GM19025 (cell line): Measurements from ENCODE around the gene TCF7.

ENCODE experiments used
- ATAC-seq: cut with Tn5 transposase; IDR thresholded peaks from one replicate; pipeline ENCODE4 v1.9.1; 2021; ENCODE audit warnings: mild to moderate bottlenecking, low read depth, moderate library complexity; ENCODE audit not compliant: unreplicated experiment

The TCF7 gene

GRCh38 chr5:134113902-134114875, at the start of gene TCF7:
TCF7 (plus strand) TSS chr5:134114681; CDS start chr5:134114907, 226 bp downstream.
- ATAC-seq = peak; percentile 86

GRCh38 chr5:134069553-134069952, 44.9 kb upstream of the TCF7 start:
- no peak for ATAC-seq

- ATAC-seq = no peak
These were observed 43.5 kb upstream of the TCF7 start for GRCh38 chr5:134070725-134071613.

- ATAC-seq = no peak
These were observed 42.8 kb upstream of the TCF7 start for GRCh38 chr5:134071614-134072207.

DNA sequence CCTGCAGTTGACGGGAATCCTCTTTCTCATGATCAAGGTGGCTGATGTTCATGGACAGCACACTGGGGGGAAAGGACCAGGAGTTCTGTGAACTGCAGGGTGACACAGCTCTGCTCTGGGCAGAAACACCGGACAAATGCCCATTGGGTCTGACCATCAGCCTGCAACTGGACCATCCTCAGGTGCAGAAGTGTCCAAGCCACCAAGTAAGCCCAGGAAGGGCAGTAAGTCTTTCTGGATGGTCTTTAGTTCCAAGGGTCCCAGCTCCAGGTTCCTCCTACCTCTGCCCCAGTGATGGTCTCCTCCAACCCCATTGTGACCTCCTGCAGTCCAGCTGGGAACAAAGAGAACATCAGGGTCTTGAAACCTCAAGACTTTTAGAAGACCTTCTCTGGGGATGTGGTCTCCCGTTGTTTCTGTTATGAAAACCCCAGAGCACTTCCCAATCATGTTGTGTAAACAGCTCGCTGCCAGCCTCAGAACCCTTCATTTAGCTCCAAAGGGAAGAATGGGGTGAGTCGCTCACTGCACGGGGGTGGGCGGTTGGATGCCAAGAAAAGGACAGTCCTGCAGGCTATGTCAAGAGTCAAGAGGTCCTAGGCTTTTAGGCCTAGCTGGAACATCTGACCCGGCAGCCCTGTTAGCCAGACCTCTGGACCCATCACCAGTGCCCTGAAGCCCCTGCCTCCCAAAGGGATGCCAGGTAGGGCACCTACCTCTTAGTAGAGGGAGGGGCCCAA, 41.8 kb upstream of the TCF7 start:
- no peak for ATAC-seq

DNA sequence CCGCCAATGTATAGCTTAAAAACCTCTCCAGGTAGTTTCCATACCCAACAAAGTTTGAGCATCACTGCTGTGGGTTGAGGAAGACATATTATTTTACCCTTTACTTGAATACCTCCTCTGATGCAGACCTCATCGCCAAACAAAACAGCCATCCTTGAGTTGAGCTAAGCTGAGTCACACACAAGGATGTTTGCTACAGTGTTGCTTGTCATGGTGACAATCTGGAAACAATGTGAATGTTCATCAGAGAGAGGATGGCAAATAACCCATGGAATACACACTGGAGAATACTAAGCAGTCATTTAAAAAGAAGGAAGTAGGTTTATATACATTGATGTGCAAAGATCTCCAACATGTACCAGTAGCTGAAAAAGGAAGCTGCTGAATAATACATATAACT, 41.1 kb upstream of the TCF7 start:
- no peak for ATAC-seq

- ATAC-seq = no peak
These were observed 39.4 kb upstream of the TCF7 start for GRCh38 chr5:134075102-134075501.

GRCh38 chr5:134077926-134078580, 36.4 kb upstream of the TCF7 start:
- no peak for ATAC-seq

- ATAC-seq = no peak
These were observed 34.5 kb upstream of the TCF7 start for GRCh38 chr5:134079748-134080581.

- no peak for ATAC-seq
These were observed 32.1 kb upstream of the TCF7 start for GRCh38 chr5:134082264-134082992.

DNA sequence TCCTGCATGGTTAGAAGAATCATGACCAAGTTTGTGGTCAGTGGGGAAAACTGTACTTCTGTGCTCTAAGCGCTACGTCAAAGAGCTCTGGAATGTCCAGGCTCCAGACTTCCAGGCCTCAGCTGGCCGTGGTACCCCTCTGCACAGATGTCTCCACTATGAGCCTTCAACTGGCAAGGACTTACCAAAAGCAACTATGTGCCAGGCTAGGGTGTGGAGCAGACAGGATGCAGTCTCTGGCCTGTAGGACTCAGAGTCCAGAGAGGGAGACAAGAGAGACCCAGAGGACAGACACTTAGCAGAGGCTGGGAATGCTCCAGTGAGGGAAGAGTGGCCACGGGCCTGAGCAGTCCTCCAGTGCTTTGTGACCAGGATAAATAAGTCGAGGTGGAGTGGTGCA, 31.0 kb upstream of the TCF7 start:
- no peak for ATAC-seq

- ATAC-seq = no peak
These were observed 30.4 kb upstream of the TCF7 start for GRCh38 chr5:134084022-134084565.

- no peak for ATAC-seq
These were observed 29.9 kb upstream of the TCF7 start for GRCh38 chr5:134084570-134084969.

DNA sequence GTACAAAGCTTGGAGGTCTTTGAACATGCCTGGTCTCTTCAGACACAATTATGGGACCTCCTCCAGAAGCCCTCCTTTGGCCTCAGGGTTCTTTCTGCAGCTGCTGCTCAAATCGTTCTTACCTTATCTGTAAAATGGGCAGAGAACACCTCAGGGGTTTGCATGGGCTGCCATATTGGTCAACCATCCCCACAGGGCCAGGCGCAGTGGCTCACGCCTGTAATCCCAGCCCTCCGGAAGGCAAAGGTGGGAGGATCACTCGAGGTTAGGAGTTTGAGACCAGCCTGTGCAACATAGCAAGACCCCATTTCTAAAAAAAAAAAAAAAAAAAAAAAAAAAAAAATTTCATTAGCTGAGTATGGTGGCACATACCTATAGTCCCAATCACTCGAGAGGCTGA, 29.1 kb upstream of the TCF7 start:
- no peak for ATAC-seq

GRCh38 chr5:134086225-134086942, 28.1 kb upstream of the TCF7 start:
- no peak for ATAC-seq

GRCh38 chr5:134086943-134087305, 27.6 kb upstream of the TCF7 start:
- no peak for ATAC-seq

- ATAC-seq = no peak
These were observed 26.2 kb upstream of the TCF7 start for GRCh38 chr5:134088291-134088690.
